HepG2 (cell line): Measurements from ENCODE around the gene DFFA. TPM values are rescaled to one million over a fixed set of nuclear protein-coding genes. Genes with fewer than 3 reads are reported as not detected.

Experiments used
- HES4 ChIP-seq: sonication (generic); formaldehyde crosslinking; IDR thresholded peaks from 2 replicates; pipeline ENCODE4 v1.9.0; 2021; ENCODE audit warnings: mild to moderate bottlenecking, missing genetic modification reagents, borderline replicate concordance
- KDM5B ChIP-seq: sonication (generic); formaldehyde crosslinking; IDR thresholded peaks from 2 replicates; pipeline ENCODE4 v1.4.0; 2020; ENCODE audit warnings: missing genetic modification reagents, mild to moderate bottlenecking, borderline replicate concordance
- SAP130 ChIP-seq: IDR thresholded peaks from 2 replicates; pipeline ENCODE4 v1.6.1; 2016; ENCODE audit warnings: low read depth
- TOPORS ChIP-seq: sonication (generic); formaldehyde crosslinking; IDR thresholded peaks from 2 replicates; pipeline ENCODE4 v1.8.0; 2023; ENCODE audit warnings: mild to moderate bottlenecking, missing genetic modification reagents
- ZBTB21 ChIP-seq: sonication (generic); formaldehyde crosslinking; IDR thresholded peaks from 2 replicates; pipeline ENCODE4 v1.4.0; 2020; ENCODE audit warnings: missing genetic modification reagents
- ZC3H4 ChIP-seq: sonication (generic); formaldehyde crosslinking; IDR thresholded peaks from 2 replicates; pipeline ENCODE4 v1.4.0; 2020; ENCODE audit warnings: missing genetic modification reagents, borderline replicate concordance
- ZFP62 ChIP-seq: sonication (generic); formaldehyde crosslinking; IDR thresholded peaks from 2 replicates; pipeline ENCODE4 v1.4.0; 2020; ENCODE audit warnings: missing genetic modification reagents
- ZMAT3 ChIP-seq: sonication (generic); formaldehyde crosslinking; conservative IDR thresholded peaks from 2 replicates; pipeline ENCODE4 v1.7.0; 2021; ENCODE audit warnings: missing genetic modification reagents
- ZNF232 ChIP-seq: sonication (generic); formaldehyde crosslinking; IDR thresholded peaks from 2 replicates; pipeline ENCODE4 v1.4.0; 2020; ENCODE audit warnings: missing genetic modification reagents, borderline replicate concordance
- ZNF253 ChIP-seq: sonication (generic); formaldehyde crosslinking; IDR thresholded peaks from 2 replicates; pipeline ENCODE4 v1.8.0; 2022; ENCODE audit warnings: mild to moderate bottlenecking, missing genetic modification reagents, borderline replicate concordance
- ZNF333 ChIP-seq: sonication (generic); formaldehyde crosslinking; IDR thresholded peaks from 2 replicates; pipeline ENCODE4 v1.4.0; 2020; ENCODE audit warnings: mild to moderate bottlenecking, missing genetic modification reagents, borderline replicate concordance
- ZNF549 ChIP-seq: sonication (generic); formaldehyde crosslinking; IDR thresholded peaks from 2 replicates; pipeline ENCODE4 v1.5.0; 2020; ENCODE audit warnings: missing genetic modification reagents
- ZSCAN21 ChIP-seq: sonication (generic); formaldehyde crosslinking; IDR thresholded peaks from 2 replicates; pipeline ENCODE4 v1.8.0; 2022; ENCODE audit warnings: mild to moderate bottlenecking, missing genetic modification reagents, moderate library complexity, borderline replicate concordance
- polyA plus RNA-seq, 8 experiments: library from polyadenylated mRNA; depleted of rRNA in 3 of 8; stranded (reverse) in 7 of 8; unstranded in 1 of 8; fragments of >200 nt; fragmentation: Illumina TruSeq in 4 of 8; extraction: Trizol in 4 of 8; gene quantifications; 2 replicates each; pipeline versions ENCODE4 v1.2.1 to v1.2.3, GENCODE V29; 2011 to 2016; ENCODE audit warnings: low read depth in 4 of 8, missing spikeins in 1 of 8, mixed read lengths in 1 of 8; ENCODE audit not compliant: insufficient read depth in 1 of 8
- total RNA-seq, 5 experiments: library from RNA; depleted of rRNA; stranded (reverse); fragments of >200 nt; fragmentation: Illumina TruSeq; extraction: Trizol; gene quantifications; 2 replicates each; pipeline ENCODE4 v1.2.3, GENCODE V29; 2016; ENCODE audit warnings: low read depth in 1 of 5
- TF ChIP-seq, protein P1 (sequence below): sonication (generic); formaldehyde crosslinking; IDR thresholded peaks from 2 replicates; pipeline ENCODE4 v1.4.0; 2020; ENCODE audit warnings: mild to moderate bottlenecking, low read depth, missing genetic modification reagents
- TF ChIP-seq, protein P2 (sequence below): IDR thresholded peaks from 2 replicates; pipeline ENCODE4 v1.4.0; 2020; ENCODE audit warnings: mild to moderate bottlenecking, missing genetic modification reagents
- TF ChIP-seq, protein P3 (sequence below): sonication (generic); formaldehyde crosslinking; IDR thresholded peaks from 2 replicates; pipeline ENCODE4 v1.4.0; 2020; ENCODE audit warnings: missing genetic modification reagents
- TF ChIP-seq, protein P4 (sequence below): sonication (generic); formaldehyde crosslinking; IDR thresholded peaks from 2 replicates; pipeline ENCODE4 v1.4.0; 2020; ENCODE audit warnings: missing genetic modification reagents, borderline replicate concordance
- TF ChIP-seq, protein P5 (sequence below): fragments of 450-650 bp; IDR thresholded peaks from 2 replicates; pipeline ENCODE4 v1.6.1; 2016

Gene DFFA
- total and polyA plus RNA-seq, 2 of the 13 experiments (the other 11 are each of a cell fraction or from before 2014, with no cell fraction given), result 16.5 to 33.9 TPM

DNA sequence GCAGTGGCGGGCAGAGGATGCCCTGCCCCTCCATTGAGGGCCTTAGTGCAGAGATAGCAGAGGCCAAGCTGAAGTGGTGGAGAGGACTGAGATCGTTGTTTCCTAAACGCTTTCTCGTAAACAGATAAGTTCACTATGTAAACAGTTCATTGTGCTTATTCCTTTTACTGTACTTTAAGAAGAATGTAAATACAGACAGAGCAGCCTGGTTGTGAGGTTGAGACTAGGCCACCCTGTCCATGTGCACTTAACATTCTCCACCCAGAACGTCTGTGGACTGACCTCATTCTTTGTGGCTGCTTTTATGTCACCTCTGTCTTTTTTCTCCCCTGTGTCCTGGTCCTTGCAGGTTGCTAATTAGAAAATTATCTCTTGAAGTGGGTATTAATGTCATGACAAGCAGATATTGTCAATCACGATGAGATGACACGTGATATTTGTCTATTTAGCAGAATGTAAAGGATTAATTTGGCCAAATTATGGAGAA lies 33.6 kb downstream of the DFFA start (continued):
- TF ChIP-seq, protein P1, sequence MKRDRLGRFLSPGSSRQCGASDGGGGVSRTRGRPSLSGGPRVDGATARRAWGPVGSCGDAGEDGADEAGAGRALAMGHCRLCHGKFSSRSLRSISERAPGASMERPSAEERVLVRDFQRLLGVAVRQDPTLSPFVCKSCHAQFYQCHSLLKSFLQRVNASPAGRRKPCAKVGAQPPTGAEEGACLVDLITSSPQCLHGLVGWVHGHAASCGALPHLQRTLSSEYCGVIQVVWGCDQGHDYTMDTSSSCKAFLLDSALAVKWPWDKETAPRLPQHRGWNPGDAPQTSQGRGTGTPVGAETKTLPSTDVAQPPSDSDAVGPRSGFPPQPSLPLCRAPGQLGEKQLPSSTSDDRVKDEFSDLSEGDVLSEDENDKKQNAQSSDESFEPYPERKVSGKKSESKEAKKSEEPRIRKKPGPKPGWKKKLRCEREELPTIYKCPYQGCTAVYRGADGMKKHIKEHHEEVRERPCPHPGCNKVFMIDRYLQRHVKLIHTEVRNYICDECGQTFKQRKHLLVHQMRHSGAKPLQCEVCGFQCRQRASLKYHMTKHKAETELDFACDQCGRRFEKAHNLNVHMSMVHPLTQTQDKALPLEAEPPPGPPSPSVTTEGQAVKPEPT (CRISPR knock-in tag), result no peak
- TF ChIP-seq, protein P2, sequence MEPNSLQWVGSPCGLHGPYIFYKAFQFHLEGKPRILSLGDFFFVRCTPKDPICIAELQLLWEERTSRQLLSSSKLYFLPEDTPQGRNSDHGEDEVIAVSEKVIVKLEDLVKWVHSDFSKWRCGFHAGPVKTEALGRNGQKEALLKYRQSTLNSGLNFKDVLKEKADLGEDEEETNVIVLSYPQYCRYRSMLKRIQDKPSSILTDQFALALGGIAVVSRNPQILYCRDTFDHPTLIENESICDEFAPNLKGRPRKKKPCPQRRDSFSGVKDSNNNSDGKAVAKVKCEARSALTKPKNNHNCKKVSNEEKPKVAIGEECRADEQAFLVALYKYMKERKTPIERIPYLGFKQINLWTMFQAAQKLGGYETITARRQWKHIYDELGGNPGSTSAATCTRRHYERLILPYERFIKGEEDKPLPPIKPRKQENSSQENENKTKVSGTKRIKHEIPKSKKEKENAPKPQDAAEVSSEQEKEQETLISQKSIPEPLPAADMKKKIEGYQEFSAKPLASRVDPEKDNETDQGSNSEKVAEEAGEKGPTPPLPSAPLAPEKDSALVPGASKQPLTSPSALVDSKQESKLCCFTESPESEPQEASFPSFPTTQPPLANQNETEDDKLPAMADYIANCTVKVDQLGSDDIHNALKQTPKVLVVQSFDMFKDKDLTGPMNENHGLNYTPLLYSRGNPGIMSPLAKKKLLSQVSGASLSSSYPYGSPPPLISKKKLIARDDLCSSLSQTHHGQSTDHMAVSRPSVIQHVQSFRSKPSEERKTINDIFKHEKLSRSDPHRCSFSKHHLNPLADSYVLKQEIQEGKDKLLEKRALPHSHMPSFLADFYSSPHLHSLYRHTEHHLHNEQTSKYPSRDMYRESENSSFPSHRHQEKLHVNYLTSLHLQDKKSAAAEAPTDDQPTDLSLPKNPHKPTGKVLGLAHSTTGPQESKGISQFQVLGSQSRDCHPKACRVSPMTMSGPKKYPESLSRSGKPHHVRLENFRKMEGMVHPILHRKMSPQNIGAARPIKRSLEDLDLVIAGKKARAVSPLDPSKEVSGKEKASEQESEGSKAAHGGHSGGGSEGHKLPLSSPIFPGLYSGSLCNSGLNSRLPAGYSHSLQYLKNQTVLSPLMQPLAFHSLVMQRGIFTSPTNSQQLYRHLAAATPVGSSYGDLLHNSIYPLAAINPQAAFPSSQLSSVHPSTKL (CRISPR knock-in tag), result 0 out of 2 replicates have a peak, but pooled peaks have one; percentile 21
- TF ChIP-seq KDM5B (CRISPR knock-in tag), result no peak
- TF ChIP-seq, protein P3, sequence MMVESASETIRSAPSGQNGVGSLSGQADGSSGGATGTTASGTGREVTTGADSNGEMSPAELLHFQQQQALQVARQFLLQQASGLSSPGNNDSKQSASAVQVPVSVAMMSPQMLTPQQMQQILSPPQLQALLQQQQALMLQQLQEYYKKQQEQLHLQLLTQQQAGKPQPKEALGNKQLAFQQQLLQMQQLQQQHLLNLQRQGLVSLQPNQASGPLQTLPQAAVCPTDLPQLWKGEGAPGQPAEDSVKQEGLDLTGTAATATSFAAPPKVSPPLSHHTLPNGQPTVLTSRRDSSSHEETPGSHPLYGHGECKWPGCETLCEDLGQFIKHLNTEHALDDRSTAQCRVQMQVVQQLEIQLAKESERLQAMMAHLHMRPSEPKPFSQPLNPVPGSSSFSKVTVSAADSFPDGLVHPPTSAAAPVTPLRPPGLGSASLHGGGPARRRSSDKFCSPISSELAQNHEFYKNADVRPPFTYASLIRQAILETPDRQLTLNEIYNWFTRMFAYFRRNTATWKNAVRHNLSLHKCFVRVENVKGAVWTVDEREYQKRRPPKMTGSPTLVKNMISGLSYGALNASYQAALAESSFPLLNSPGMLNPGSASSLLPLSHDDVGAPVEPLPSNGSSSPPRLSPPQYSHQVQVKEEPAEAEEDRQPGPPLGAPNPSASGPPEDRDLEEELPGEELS (CRISPR knock-in tag), result peak; percentile 57
- no peak for TF ChIP-seq ZNF549
- no peak for TF ChIP-seq TOPORS (CRISPR knock-in tag)
- no peak for TF ChIP-seq ZMAT3 (CRISPR knock-in tag)
- TF ChIP-seq, protein P4, sequence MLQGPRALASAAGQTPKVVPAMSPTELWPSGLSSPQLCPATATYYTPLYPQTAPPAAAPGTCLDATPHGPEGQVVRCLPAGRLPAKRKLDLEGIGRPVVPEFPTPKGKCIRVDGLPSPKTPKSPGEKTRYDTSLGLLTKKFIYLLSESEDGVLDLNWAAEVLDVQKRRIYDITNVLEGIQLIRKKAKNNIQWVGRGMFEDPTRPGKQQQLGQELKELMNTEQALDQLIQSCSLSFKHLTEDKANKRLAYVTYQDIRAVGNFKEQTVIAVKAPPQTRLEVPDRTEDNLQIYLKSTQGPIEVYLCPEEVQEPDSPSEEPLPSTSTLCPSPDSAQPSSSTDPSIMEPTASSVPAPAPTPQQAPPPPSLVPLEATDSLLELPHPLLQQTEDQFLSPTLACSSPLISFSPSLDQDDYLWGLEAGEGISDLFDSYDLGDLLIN (CRISPR knock-in tag), result no peak
- no peak for TF ChIP-seq ZFP62 (CRISPR knock-in tag)
- no peak for TF ChIP-seq ZNF253
- TF ChIP-seq ZBTB21 (CRISPR knock-in tag), result no peak
- TF ChIP-seq ZNF232 (CRISPR knock-in tag), result no peak
- TF ChIP-seq, protein P5, sequence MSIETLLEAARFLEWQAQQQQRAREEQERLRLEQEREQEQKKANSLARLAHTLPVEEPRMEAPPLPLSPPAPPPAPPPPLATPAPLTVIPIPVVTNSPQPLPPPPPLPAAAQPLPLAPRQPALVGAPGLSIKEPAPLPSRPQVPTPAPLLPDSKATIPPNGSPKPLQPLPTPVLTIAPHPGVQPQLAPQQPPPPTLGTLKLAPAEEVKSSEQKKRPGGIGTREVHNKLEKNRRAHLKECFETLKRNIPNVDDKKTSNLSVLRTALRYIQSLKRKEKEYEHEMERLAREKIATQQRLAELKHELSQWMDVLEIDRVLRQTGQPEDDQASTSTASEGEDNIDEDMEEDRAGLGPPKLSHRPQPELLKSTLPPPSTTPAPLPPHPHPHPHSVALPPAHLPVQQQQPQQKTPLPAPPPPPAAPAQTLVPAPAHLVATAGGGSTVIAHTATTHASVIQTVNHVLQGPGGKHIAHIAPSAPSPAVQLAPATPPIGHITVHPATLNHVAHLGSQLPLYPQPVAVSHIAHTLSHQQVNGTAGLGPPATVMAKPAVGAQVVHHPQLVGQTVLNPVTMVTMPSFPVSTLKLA, result no peak
- no peak for TF ChIP-seq ZC3H4 (CRISPR knock-in tag)
- TF ChIP-seq SAP130 (CRISPR knock-in tag), result peak; percentile 37
- no peak for TF ChIP-seq ZNF333 (CRISPR knock-in tag)
- TF ChIP-seq ZSCAN21 (CRISPR knock-in tag), result no peak
- no peak for TF ChIP-seq HES4
